K562 treated with DMSO at 1 percent for 24 hours (cell line): ENCODE data around the gene HOXB5. TPM values are rescaled to one million over a fixed set of nuclear protein-coding genes. Genes with fewer than 3 reads are reported as not detected.

Source experiments
- total RNA-seq: library from RNA; unstranded; fragments of 300-600 nt; gene quantifications from 2 replicates; pipeline ENCODE4 v1.2.3, GENCODE V29; 2022; ENCODE audit warnings: low read depth; ENCODE audit not compliant: insufficient read depth

HOXB5 gene
- 4.6 and 5.3 TPM in 2 replicates for total RNA-seq

GRCh38 chr17:48593126-48593829, at the start of gene HOXB5:
HOXB5 (minus strand) TSS chr17:48593779; CDS start chr17:48593682, 97 bp downstream.

DNA sequence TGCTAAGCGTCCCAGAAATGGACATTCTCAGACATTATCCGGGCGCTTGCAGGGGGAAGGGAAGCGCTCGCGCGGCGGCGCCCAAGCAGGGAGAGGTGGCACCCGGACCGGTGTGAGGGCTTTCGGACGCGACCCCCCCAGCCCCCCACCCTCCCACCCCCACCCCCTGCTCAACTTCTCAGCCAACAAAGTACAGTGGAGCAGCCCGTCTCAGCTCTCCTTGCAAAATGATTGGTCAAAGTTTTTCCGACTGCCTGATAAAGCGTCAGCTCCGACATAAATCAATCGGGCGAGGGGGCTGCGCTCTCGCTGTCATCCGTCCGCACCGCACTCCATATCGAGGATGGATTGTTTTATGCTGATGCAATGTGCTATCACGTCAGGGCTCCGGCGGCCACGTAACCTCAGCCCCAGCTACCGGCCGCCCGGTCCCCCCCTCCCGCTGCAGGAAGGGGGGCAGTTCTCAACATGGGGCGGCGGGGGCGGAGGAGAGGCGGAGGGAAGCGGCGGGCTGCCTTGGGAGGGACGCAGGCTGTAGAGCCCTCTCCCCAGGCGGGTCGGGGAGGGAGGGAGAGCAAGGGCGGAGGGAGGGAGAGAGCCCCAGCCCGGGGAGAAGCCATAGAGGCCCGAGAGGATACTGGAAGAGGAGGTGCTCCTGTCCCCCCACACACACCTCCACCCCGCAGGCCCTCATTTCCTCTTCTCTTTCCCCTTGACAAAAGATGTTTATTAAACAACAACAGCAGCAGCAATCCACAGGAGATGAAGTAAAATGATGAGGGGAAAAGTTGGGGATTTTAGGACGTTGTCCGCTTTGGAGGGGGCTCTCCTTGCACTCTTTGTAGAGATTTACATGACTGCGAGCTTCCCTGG, 32.9 kb upstream of the HOXB5 start, which contains the start of gene HOXB9:
Gene HOXB9, minus strand, starts transcription at position 114 of the 873 bp plus-strand sequence. Its CDS starts 89 bp downstream, at position 25.

GRCh38 chr17:48615047-48615962, 21.7 kb upstream of the HOXB5 start, which contains the start of gene HOXB8:
HOXB8 (minus strand) TSS chr17:48615292; CDS start chr17:48614704, 588 bp downstream.

GRCh38 chr17:48610282-48611211, 17.0 kb upstream of the HOXB5 start, which contains the start of gene HOXB7:
HOXB7 (minus strand) TSS chr17:48611017; CDS start chr17:48610918, 99 bp downstream.

DNA sequence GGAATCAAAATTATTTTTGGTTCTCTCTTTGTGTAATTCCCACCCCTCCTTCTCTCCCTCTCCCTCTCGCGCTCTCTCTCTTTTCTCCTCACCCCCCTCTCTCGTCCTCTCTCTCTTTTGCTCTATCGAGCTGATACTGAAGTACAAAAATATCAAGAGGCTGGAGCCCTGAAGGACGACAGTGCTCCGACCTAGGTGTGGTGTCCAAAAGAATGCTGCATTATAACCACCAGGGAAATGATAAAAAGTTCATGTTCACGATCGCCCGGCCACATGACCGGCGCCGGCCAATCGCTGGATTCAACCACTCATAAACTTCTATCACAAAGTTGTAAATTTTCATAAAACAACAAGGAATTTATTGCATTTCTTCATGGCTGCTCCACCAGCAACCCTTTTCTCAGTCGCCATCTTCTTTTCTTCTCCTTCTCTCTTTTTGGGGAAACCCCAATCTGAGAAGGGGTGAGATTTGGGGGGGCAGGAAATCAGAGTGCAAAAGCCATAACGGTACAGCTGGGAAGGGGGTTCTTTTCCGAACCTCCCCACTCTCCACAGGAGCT, 11.3 kb upstream of the HOXB5 start, which contains the start of gene HOXB6:
Gene HOXB6, minus strand, starts transcription at position 217 of the 560 bp plus-strand sequence. CDS start 6,836 bp downstream, outside the sequence.

DNA sequence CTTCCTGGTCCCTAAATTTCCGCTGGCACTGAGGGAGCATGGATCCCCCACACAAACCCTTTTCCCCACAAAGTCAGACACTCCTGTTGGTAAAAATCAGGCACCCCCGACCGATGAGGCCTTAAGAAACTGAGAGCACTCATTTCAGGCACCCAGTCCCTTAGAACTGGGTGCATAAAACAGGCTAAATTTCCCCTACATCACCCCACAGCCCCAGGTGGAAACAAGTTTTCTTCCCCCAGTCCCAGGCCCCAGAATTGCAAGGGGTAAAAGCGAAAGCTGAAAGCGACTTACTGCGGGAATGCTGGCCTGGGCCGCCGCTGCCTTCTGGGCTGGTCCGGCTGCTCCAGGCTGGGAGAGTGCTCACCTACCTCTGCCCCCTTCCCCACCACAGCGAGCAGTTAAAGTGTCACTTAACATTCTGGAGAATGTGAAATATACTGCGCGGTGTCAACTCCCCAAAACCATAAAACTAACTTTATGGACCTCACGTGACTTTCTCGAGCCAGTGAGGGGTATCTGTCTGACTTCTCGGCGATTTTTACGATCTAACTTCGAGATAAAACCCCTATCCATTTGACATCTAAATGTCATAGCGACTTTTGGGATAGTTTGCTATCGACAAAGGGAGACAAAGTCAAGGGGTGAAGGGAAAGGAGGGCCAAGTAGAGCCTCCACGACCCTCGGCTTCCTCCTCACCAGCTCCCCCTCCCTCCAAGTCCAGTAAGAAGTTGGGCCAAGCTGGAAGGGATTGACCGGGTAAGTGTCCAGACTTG, 3.6 kb downstream of the HOXB5 start, which contains the start of gene HOXB3:
Gene HOXB3, minus strand, starts transcription at position 411 of the 776 bp plus-strand sequence. CDS start 37,767 bp downstream, outside the sequence.

DNA sequence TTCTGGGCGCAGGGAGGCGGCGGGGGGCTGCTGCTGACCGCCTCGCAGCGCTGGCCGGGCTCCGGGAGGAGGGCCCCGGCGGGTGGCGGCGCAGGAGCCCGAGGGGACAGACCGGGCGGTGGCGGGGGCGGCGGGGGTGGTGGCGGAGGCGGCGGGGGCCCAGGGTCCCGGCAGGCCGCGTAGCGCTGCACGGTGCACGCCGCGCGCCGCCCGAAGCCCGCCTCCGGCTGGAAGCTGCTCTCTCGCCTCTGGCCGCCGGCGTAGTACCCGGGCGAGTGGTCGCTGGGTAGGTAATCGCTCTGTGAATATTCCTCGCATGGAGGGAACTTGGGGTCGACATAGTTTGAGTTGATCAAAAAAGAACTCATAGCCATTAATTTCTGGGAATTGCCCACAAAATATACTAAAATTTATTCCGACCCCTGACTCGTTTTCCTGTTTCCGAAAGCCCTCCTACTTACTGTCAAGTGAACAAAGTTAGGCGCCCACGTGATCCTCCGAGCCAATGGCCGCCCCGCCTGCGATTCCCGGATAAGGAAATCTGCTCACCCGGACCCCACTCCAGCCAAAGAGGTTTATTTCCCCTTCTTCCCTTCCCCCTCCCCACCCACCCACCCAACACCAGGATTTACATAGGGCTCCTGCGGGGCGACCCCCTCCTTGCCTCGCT, 15.5 kb downstream of the HOXB5 start, which contains the start of gene HOXB4:
Gene HOXB4, minus strand, starts transcription at position 405 of the 670 bp plus-strand sequence. Its CDS starts 31 bp downstream, at position 374.

DNA sequence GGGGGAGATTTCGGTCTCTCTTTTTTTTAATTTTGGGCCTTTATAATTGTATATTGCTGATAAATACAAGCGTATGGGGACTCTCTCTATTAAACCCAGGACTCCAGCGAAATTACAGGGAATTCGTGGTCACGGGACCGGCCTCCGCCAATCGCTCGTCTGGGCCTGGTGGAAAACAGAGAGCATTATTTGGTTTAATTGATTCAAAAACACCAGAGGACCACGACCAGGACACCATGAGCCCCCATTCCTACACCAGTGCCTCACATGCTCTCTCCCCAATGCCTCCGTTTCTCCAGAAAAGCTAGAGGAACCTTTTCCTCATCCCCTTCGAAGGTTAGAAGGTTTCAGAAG, 48.6 kb downstream of the HOXB5 start, which contains the start of gene HOXB2:
Gene HOXB2, minus strand, starts transcription at position 88 of the 354 bp plus-strand sequence. CDS start 198 bp downstream, outside the sequence.

Other genes starting within 250 kb of the HOXB5 start
- not detected in 2 replicates for gene SKAP1, start 163.6 kb downstream of the HOXB5 start, total RNA-seq
- gene HOXB1, start 62.8 kb downstream of the HOXB5 start, total RNA-seq, result not detected in 2 replicates
- 133 and 146 TPM in 2 replicates for gene HOXB2, start 48.7 kb downstream of the HOXB5 start, total RNA-seq
- 19.7 and 22.3 TPM in 2 replicates for gene HOXB4, start 15.4 kb downstream of the HOXB5 start, total RNA-seq
- gene HOXB3, start 3.5 kb downstream of the HOXB5 start, total RNA-seq, result 26.9 and 34.9 TPM in 2 replicates
- gene HOXB6, start 11.2 kb upstream of the HOXB5 start, total RNA-seq, result 11.9 and 12.4 TPM in 2 replicates
- 20.8 and 23.2 TPM in 2 replicates for gene HOXB7, start 17.2 kb upstream of the HOXB5 start, total RNA-seq
- gene HOXB8, start 21.5 kb upstream of the HOXB5 start, total RNA-seq, result 30.1 and 31.2 TPM in 2 replicates
- 149 and 161 TPM in 2 replicates for gene HOXB9, start 32.6 kb upstream of the HOXB5 start, total RNA-seq
- gene PRAC1, start 128.7 kb upstream of the HOXB5 start, total RNA-seq, result not detected in 2 replicates
- gene PRAC2, start 129.4 kb upstream of the HOXB5 start, total RNA-seq, result not detected in 2 replicates
- 0.12 TPM in 1 of 2 replicates, not detected in the other for gene HOXB13, start 135.0 kb upstream of the HOXB5 start, total RNA-seq
- gene TTLL6, start 223.4 kb upstream of the HOXB5 start, total RNA-seq, result not detected in 2 replicates
- 57.5 and 58.3 TPM in 2 replicates for gene CALCOCO2, start 237.3 kb upstream of the HOXB5 start, total RNA-seq